Effector memory CD4-positive, alpha-beta T cell (primary cell): ENCODE results near the gene STK24.
"Not testable (repeated sequence)": the region's sequence is repeated elsewhere in the genome, so short reads cannot be mapped to it uniquely, and the experiment has no call there.

ENCODE experiments used
- DNase-seq, 3 donors: peaks; one replicate each; pipeline ENCODE4 v3.0.0-alpha.2; 2020
- H3K27ac ChIP-seq: 2 replicates; pipeline ENCODE4 v1.7.0; 2013; ENCODE audit warnings: mild to moderate bottlenecking, low read length, moderate library complexity; ENCODE audit not compliant: insufficient read depth, poor library complexity, severe bottlenecking
- H3K27me3 ChIP-seq: replicated peaks from 2 replicates; pipeline ENCODE4 v1.7.0; 2013; ENCODE audit warnings: mild to moderate bottlenecking, low read length; ENCODE audit not compliant: insufficient read depth, control insufficient read depth, poor library complexity, severe bottlenecking
- H3K36me3 ChIP-seq: 2 replicates; pipeline ENCODE4 v1.7.0; 2013; ENCODE audit warnings: mild to moderate bottlenecking, low read length, moderate library complexity; ENCODE audit not compliant: control insufficient read depth, insufficient read depth
- H3K4me1 ChIP-seq: 2 replicates; pipeline ENCODE4 v1.7.0; 2013; ENCODE audit warnings: low read length, mild to moderate bottlenecking; ENCODE audit not compliant: control insufficient read depth, insufficient read depth, poor library complexity, severe bottlenecking
- H3K4me3 ChIP-seq: 2 replicates; pipeline ENCODE4 v1.7.0; 2013; ENCODE audit warnings: low read length, low read depth, mild to moderate bottlenecking; ENCODE audit not compliant: insufficient read depth, poor library complexity, severe bottlenecking
- H3K9me3 ChIP-seq: 2 replicates; pipeline ENCODE4 v1.7.0; 2013; ENCODE audit warnings: mild to moderate bottlenecking, low read length, moderate library complexity; ENCODE audit not compliant: control insufficient read depth

Gene STK24

DNA sequence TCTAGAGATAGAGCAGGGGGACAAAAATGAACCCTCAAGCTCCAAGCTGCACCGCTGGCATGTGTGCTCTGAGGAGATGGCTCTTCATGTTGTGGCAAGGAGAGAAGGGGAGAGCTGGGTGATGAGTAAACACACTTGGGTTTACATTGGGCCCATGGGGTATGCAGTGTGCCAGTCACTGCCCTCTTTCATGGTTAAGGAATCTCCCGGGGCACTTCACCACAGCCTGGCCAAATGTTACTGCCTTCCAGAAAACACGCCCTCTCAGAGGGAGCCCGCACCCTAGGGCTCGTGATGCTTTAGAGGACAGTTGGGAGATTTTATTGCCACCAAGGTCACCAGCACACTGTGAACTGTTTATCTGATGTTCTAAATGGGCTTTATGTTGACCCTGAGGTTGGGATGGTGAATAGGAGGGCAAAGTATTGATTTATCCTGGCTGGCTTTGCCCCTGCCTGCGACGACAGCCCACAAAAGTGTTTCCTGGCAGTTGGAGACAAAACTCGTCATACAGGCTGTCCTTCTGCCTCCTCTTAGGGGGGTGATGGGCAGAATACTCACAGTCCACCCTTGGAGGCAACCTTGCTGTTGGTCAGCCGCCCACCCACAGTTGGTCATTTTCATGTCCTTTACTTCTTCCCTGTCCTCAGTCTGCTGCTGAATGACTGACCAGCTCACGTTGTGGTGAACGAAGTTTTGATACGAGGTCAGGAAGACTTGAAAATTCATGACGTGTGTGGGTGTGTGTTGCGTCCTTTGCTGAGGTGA lies 156.9 kb downstream of the STK24 start:
- no peaks in the 10 kb centered on the region for H3K27me3 ChIP-seq
- H3K27ac ChIP-seq, result no peak overlapping the region
- DNase-seq, result no peak
- no peaks in the 10 kb centered on the region for H3K36me3 ChIP-seq
- H3K4me1 ChIP-seq, result no peaks in the 10 kb centered on the region
- H3K9me3 ChIP-seq, result no peaks in the 10 kb centered on the region
- no peak overlapping the region for H3K4me3 ChIP-seq

- H3K4me3 ChIP-seq, result no peak overlapping the region
These were observed 160.5 kb downstream of the STK24 start for GRCh38 chr13:98416408-98416807.

GRCh38 chr13:98415326-98416070 lies 161.4 kb downstream of the STK24 start:
- Histone ChIP-seq H3K9me3 (no peaks in the 10 kb centered on the region), H3K36me3 (no peaks in the 10 kb centered on the region), H3K27ac (no peak overlapping the region), H3K27me3 (peaks cover 2% of the 10 kb centered on the region), H3K4me3 (no peak overlapping the region), H3K4me1 (no peaks in the 10 kb centered on the region)
- no peak for DNase-seq

More at GRCh38 chr13:98416408-98416807, 160.5 kb downstream of the STK24 start:
- H3K4me1 ChIP-seq, result no peaks in the 10 kb centered on the region
- H3K27ac ChIP-seq, result no peak overlapping the region
- H3K36me3 ChIP-seq, result no peaks in the 10 kb centered on the region
- H3K9me3 ChIP-seq, result no peaks in the 10 kb centered on the region
- no peak for DNase-seq
- H3K27me3 ChIP-seq, result peaks cover under 1% of the 10 kb centered on the region

DNA sequence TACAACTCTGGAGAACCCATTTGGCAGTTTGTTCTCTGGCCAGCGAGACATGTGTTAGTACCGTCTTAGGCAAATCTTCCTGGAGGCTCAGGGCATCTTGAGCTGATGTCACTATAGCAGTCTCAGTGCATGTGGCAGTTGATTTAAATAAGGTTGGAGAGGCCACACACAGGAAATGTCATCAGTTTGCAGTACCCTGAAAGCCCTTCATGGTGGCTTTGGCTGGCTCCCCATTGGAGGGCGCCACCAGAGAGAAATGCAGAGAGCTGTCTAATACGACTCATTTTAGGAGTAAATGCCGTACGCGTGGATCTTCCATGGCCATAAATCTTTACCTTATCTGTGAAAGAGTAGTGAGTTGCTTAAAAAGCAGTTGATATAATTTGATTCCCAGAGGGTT lies 163.1 kb downstream of the STK24 start:
- no peaks in the 10 kb centered on the region for H3K36me3 ChIP-seq
- H3K9me3 ChIP-seq, result no peaks in the 10 kb centered on the region
- no peak overlapping the region for H3K4me3 ChIP-seq
- H3K27ac ChIP-seq, result no peak overlapping the region
- H3K4me1 ChIP-seq, result no peaks in the 10 kb centered on the region
- peaks cover 2% of the 10 kb centered on the region for H3K27me3 ChIP-seq
- DNase-seq, result no peak

GRCh38 chr13:98413278-98413677 lies 163.6 kb downstream of the STK24 start:
- not testable (repeated sequence) for H3K27me3 ChIP-seq, H3K36me3 ChIP-seq, H3K9me3 ChIP-seq, H3K27ac ChIP-seq, DNase-seq, H3K4me1 ChIP-seq, H3K4me3 ChIP-seq

GRCh38 chr13:98411617-98412265 lies 165.2 kb downstream of the STK24 start:
- Histone ChIP-seq H3K27me3 (peaks cover 2% of the 10 kb centered on the region), H3K27ac (no peak overlapping the region), H3K9me3 (no peaks in the 10 kb centered on the region), H3K4me3 (no peak overlapping the region), H3K36me3 (no peaks in the 10 kb centered on the region), H3K4me1 (no peaks in the 10 kb centered on the region)
- DNase-seq, result no peak

- Histone ChIP-seq H3K9me3 (no peaks in the 10 kb centered on the region), H3K27me3 (peaks cover 2% of the 10 kb centered on the region), H3K4me3 (no peak overlapping the region), H3K36me3 (no peaks in the 10 kb centered on the region), H3K27ac (no peak overlapping the region), H3K4me1 (no peaks in the 10 kb centered on the region)
- DNase-seq, result no peak
These were observed 165.9 kb downstream of the STK24 start for GRCh38 chr13:98411013-98411412.

DNA sequence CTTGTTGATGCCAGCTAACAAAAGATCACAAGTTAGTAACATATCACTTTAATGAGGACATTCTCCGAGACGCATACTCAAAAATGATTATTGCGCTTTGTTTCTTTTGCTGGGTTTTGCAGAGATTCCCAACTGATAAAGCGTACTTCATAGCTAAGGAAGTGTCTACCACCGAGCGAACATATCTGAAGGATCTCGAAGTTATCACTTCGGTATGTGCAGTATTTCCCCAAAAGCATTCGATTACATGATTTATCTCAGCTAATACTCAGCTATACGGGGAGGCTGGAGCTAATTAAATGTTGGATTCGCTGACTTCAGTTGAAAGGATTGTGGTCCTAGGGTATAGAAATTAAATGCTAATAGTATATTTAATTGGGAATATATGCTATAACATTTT lies 166.3 kb downstream of the STK24 start:
- Histone ChIP-seq H3K4me1 (no peaks in the 10 kb centered on the region), H3K27me3 (peaks cover 2% of the 10 kb centered on the region), H3K9me3 (no peaks in the 10 kb centered on the region), H3K4me3 (no peak overlapping the region), H3K27ac (no peak overlapping the region), H3K36me3 (no peaks in the 10 kb centered on the region)
- DNase-seq, result no peak

GRCh38 chr13:98409281-98409680 lies 167.6 kb downstream of the STK24 start:
- no peaks in the 10 kb centered on the region for H3K4me1 ChIP-seq
- no peak for DNase-seq
- H3K36me3 ChIP-seq, result no peaks in the 10 kb centered on the region
- peaks cover 2% of the 10 kb centered on the region for H3K27me3 ChIP-seq
- H3K27ac ChIP-seq, result no peak overlapping the region
- H3K9me3 ChIP-seq, result no peaks in the 10 kb centered on the region
- no peak overlapping the region for H3K4me3 ChIP-seq

DNA sequence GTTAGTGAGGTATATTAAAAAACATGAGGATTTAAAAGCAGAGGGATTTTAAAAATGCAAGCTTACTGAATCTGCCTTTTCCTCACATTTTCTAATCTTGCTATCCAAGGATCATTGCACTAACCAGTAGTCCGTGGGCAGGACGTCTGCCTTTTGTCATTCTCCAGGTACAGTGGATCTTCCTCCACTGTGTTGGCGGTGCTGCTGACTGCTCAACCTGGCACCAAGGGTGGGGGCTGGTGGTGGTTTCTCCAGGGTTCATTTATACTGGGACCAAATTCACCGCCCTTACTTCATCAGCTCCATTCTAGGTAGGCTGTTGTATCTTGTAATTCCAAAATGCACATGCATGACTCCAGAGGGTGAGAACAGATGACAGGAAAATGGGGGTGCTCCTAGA lies 169.3 kb downstream of the STK24 start:
- H3K4me3 ChIP-seq, result no peak overlapping the region
- no peaks in the 10 kb centered on the region for H3K36me3 ChIP-seq
- peaks cover 2% of the 10 kb centered on the region for H3K27me3 ChIP-seq
- H3K9me3 ChIP-seq, result no peaks in the 10 kb centered on the region
- DNase-seq, result no peak
- no peak overlapping the region for H3K27ac ChIP-seq
- H3K4me1 ChIP-seq, result no peaks in the 10 kb centered on the region
